Prostate gland (tissue), 2 donors: ENCODE data around the gene SUN3.

Source experiments
- CTCF ChIP-seq, 4 experiments: fragments of 200-600 bp in 2 of 4; fragments of 450-650 bp in 2 of 4; sonication (generic) in 2 of 4; IDR thresholded peaks; 1 replicate in 3 of 4; 2 replicates in 1 of 4; pipeline ENCODE4 v1.5.1; 2016 to 2019; ENCODE audit warnings: antibody characterized with exemption in 4 of 4, mild to moderate bottlenecking in 2 of 4, moderate library complexity in 2 of 4
- POLR2A ChIP-seq: fragments of 450-650 bp; IDR thresholded peaks from one replicate; pipeline ENCODE4 v1.6.1; 2016; ENCODE audit warnings: antibody characterized with exemption, mild to moderate bottlenecking

GRCh38 chr7:48074204-48074654 lies 45.3 kb upstream of the SUN3 start:
- TF ChIP-seq CTCF (IDR thresholded peaks at IDR 0.05) = no peak
- no peak for TF ChIP-seq POLR2A
